Thyroid gland (tissue), 4 donors: ENCODE data around the gene HSPB6.

Source experiments
- CTCF ChIP-seq, 6 experiments: fragments of 200-600 bp in 3 of 6; fragments of 450-650 bp in 3 of 6; sonication (generic) in 3 of 6; IDR thresholded peaks; one replicate each; pipeline ENCODE4 v1.5.1; 2016 to 2019; ENCODE audit warnings: antibody characterized with exemption in 6 of 6, mild to moderate bottlenecking in 2 of 6, inconsistent platforms in 1 of 6, moderate library complexity in 1 of 6
- POLR2A ChIP-seq, 2 donors: fragments of 450-650 bp; IDR thresholded peaks; one replicate each; pipeline ENCODE4 v1.6.1; 2017; ENCODE audit warnings: antibody characterized with exemption in 2 of 2, mild to moderate bottlenecking in 2 of 2, moderate library complexity in 1 of 2

GRCh38 chr19:35713506-35713850 lies 43.4 kb downstream of the HSPB6 start:
- TF ChIP-seq CTCF (IDR thresholded peaks at IDR 0.05) = no peak
- TF ChIP-seq POLR2A (IDR thresholded peaks at IDR 0.05) = no peak
